KBM-7 (cell line): ENCODE results near the gene ACOT8.
A peak's percentile ranks its signal among the peaks of the same experiment; 100 is the strongest.
"Not testable (repeated sequence)": the region's sequence is repeated elsewhere in the genome, so short reads cannot be mapped to it uniquely, and the experiment has no call there.

Source experiments
- DNase-seq: peaks from one replicate; pipeline ENCODE4 v3.0.0-alpha.2; 2015
- in situ Hi-C: fragments of 300-500 bp; cut with MboI; formaldehyde crosslinking; loops from 2 replicates; pipeline ENCODE4 v1.14.3; 2020; ENCODE audit warnings: low sequenced_read_pairs, low pct_unique_long_range_greater_than_20kb, mixed read lengths

ACOT8 gene

GRCh38 chr20:45857114-45857881 is at the start of gene ACOT8, which contains the start of gene ZSWIM3:
Gene ACOT8 (minus strand): TSS chr20:45857392. CDS start chr20:45857315, 77 bp downstream.
Gene ZSWIM3 (plus strand): TSS chr20:45857614. CDS start chr20:45857826, 212 bp downstream.
- DNase-seq: peak; percentile 100
- in situ Hi-C loops: no loop called here

GRCh38 chr20:45905505-45906079 is 48.4 kb upstream of the ACOT8 start:
- in situ Hi-C loops: no loop called here
- DNase-seq: no peak

GRCh38 chr20:45904583-45905504 is 47.7 kb upstream of the ACOT8 start:
- in situ Hi-C loops: no loop called here
- DNase-seq: no peak

- in situ Hi-C loops: no loop called here
- DNase-seq: no peak
These were observed 45.1 kb upstream of the ACOT8 start for GRCh38 chr20:45902199-45902701.

GRCh38 chr20:45901332-45901731 is 44.1 kb upstream of the ACOT8 start:
- in situ Hi-C loops, DNase-seq: not testable (repeated sequence)

GRCh38 chr20:45899046-45899835 is 42.0 kb upstream of the ACOT8 start:
- in situ Hi-C loops: no loop called here
- no peak for DNase-seq

- no peak for DNase-seq
- in situ Hi-C loops: no loop called here
These were observed 41.1 kb upstream of the ACOT8 start for GRCh38 chr20:45898285-45898684.

- no peak for DNase-seq
- in situ Hi-C loops: no loop called here
These were observed 40.5 kb upstream of the ACOT8 start for GRCh38 chr20:45897692-45898091.

GRCh38 chr20:45897289-45897688 is 40.1 kb upstream of the ACOT8 start:
- no peak for DNase-seq
- in situ Hi-C loops: no loop called here

- in situ Hi-C loops: no loop called here
- no peak for DNase-seq
These were observed 39.5 kb upstream of the ACOT8 start for GRCh38 chr20:45896641-45897161.

GRCh38 chr20:45894797-45895196 is 37.6 kb upstream of the ACOT8 start:
- in situ Hi-C loops: no loop called here
- no peak for DNase-seq

GRCh38 chr20:45893831-45894230 is 36.6 kb upstream of the ACOT8 start:
- in situ Hi-C loops: no loop called here
- no peak for DNase-seq

- in situ Hi-C loops: no loop called here
These were observed 35.8 kb upstream of the ACOT8 start for GRCh38 chr20:45892828-45893500.

GRCh38 chr20:45892049-45892825 is 35.0 kb upstream of the ACOT8 start:
- peak; percentile 22 for DNase-seq
- in situ Hi-C loops: no loop called here

More at GRCh38 chr20:45892828-45893500, 35.8 kb upstream of the ACOT8 start:
- DNase-seq: no peak

GRCh38 chr20:45890985-45891983 is 34.1 kb upstream of the ACOT8 start, which contains the start of the genes CTSA and NEURL2:
Gene CTSA (plus strand): TSS chr20:45891335. CDS start chr20:45891569, 234 bp downstream.
Gene NEURL2 (minus strand): TSS chr20:45891208. CDS start chr20:45890991, 217 bp downstream.
- in situ Hi-C loops: no loop called here

More at GRCh38 chr20:45890985-45891983, 34.1 kb upstream of the ACOT8 start, which contains the start of the genes CTSA and NEURL2:
- peak; percentile 89 for DNase-seq
